Glutamatergic neuron (in vitro differentiated cells): ENCODE measurements around the gene PPP4R3B. TPM values are rescaled to one million over a fixed set of nuclear protein-coding genes. Genes with fewer than 3 reads are reported as not detected.

ENCODE experiments used
- DNase-seq: peaks from one replicate; pipeline ENCODE4 v3.0.0; 2022
- H3K27ac Mint-ChIP-seq: one replicate; pipeline ENCODE4 v1.8.0; 2020; ENCODE audit warnings: mild to moderate bottlenecking, mixed read lengths, inconsistent platforms; ENCODE audit not compliant: unreplicated experiment
- H3K27me3 Mint-ChIP-seq: one replicate; pipeline ENCODE4 v1.8.0; 2020; ENCODE audit warnings: mild to moderate bottlenecking, moderate library complexity, mixed read lengths, inconsistent platforms; ENCODE audit not compliant: unreplicated experiment
- H3K36me3 Mint-ChIP-seq: one replicate; pipeline ENCODE4 v1.8.0; 2020; ENCODE audit warnings: mild to moderate bottlenecking, mixed read lengths, inconsistent platforms; ENCODE audit not compliant: unreplicated experiment
- H3K4me1 Mint-ChIP-seq: one replicate; pipeline ENCODE4 v1.8.0; 2020; ENCODE audit warnings: mild to moderate bottlenecking, low read depth, mixed read lengths, inconsistent platforms; ENCODE audit not compliant: unreplicated experiment
- H3K4me3 Mint-ChIP-seq: one replicate; pipeline ENCODE4 v1.8.0; 2020; ENCODE audit warnings: mild to moderate bottlenecking, mixed read lengths, inconsistent platforms; ENCODE audit not compliant: unreplicated experiment
- H3K9me3 Mint-ChIP-seq: one replicate; pipeline ENCODE4 v1.8.0; 2020; ENCODE audit warnings: mild to moderate bottlenecking, moderate library complexity, mixed read lengths, inconsistent platforms; ENCODE audit not compliant: unreplicated experiment
- CTCF ChIP-seq: fragments of 200-600 bp; sonication (generic); IDR thresholded peaks from one replicate; pipeline ENCODE4 v1.5.0; 2021; ENCODE audit not compliant: partially characterized antibody, unreplicated experiment
- total RNA-seq: library from RNA; stranded (reverse); fragmentation: NEBNext Ultra II Directional; extraction: Animal tissue kit (Norgen Biotek cat#: 25700); gene quantifications from one replicate; pipeline ENCODE4 v1.2.1, GENCODE V29; 2021; ENCODE audit not compliant: unreplicated experiment

The PPP4R3B gene
- total RNA-seq, 1 donor from 2014 or later, result 55.0 TPM

- DNase-seq, result no peak
- H3K9me3 Mint-ChIP-seq, result peaks cover 2% of the 10 kb centered on the region
- H3K4me1 Mint-ChIP-seq, result no peaks in the 10 kb centered on the region
- no peak overlapping the region for H3K27ac Mint-ChIP-seq
- no peaks in the 10 kb centered on the region for H3K36me3 Mint-ChIP-seq
- H3K27me3 Mint-ChIP-seq, result peaks cover 2% of the 10 kb centered on the region
- TF ChIP-seq CTCF, result no peak
- no peak overlapping the region for H3K4me3 Mint-ChIP-seq
These were observed 10.5 kb upstream of the PPP4R3B start for GRCh38 chr2:55627915-55628314.

GRCh38 chr2:55621802-55622201 lies 4.4 kb upstream of the PPP4R3B start:
- H3K36me3 Mint-ChIP-seq, result no peaks in the 10 kb centered on the region
- DNase-seq, result no peak
- peaks cover 2% of the 10 kb centered on the region for H3K27me3 Mint-ChIP-seq
- peaks cover 2% of the 10 kb centered on the region for H3K9me3 Mint-ChIP-seq
- TF ChIP-seq CTCF, result no peak
- no peaks in the 10 kb centered on the region for H3K4me1 Mint-ChIP-seq
- H3K4me3 Mint-ChIP-seq, result no peak overlapping the region
- no peak overlapping the region for H3K27ac Mint-ChIP-seq

GRCh38 chr2:55620123-55620779 lies 2.8 kb upstream of the PPP4R3B start:
- Mint-ChIP-seq H3K36me3 (no peaks in the 10 kb centered on the region), H3K4me3 (peak overlapping the region; percentile 72), H3K4me1 (peaks cover 6% of the 10 kb centered on the region), H3K27ac (peak overlapping the region; percentile 22), H3K9me3 (peaks cover 5% of the 10 kb centered on the region), H3K27me3 (no peaks in the 10 kb centered on the region)
- TF ChIP-seq CTCF, result peak; percentile 41
- DNase-seq, result peak; percentile 33

- Mint-ChIP-seq H3K9me3 (peaks cover 5% of the 10 kb centered on the region), H3K27me3 (no peaks in the 10 kb centered on the region), H3K4me1 (peaks cover 6% of the 10 kb centered on the region), H3K36me3 (no peaks in the 10 kb centered on the region), H3K4me3 (no peak overlapping the region), H3K27ac (no peak overlapping the region)
- peak; percentile 58 for DNase-seq
- no peak for TF ChIP-seq CTCF
These were observed 1.0 kb upstream of the PPP4R3B start for GRCh38 chr2:55618275-55619055.

- H3K4me3 Mint-ChIP-seq, result no peak overlapping the region
- H3K9me3 Mint-ChIP-seq, result peaks cover 5% of the 10 kb centered on the region
These were observed 528 bp upstream of the PPP4R3B start for GRCh38 chr2:55618025-55618274.

More at GRCh38 chr2:55618025-55618274, 528 bp upstream of the PPP4R3B start:
- H3K27ac Mint-ChIP-seq, result no peak overlapping the region
- H3K4me1 Mint-ChIP-seq, result peaks cover 6% of the 10 kb centered on the region
- H3K27me3 Mint-ChIP-seq, result no peaks in the 10 kb centered on the region
- DNase-seq, result no peak
- no peaks in the 10 kb centered on the region for H3K36me3 Mint-ChIP-seq
- peak; percentile 13 for TF ChIP-seq CTCF
